NCI-H2171 (cell line): ENCODE data around the gene STK40.

Source experiments
- DNase-seq: peaks from one replicate; lab custom pipeline; 2025; lab: John Stamatoyannopoulos, UW

STK40 gene, protein sequence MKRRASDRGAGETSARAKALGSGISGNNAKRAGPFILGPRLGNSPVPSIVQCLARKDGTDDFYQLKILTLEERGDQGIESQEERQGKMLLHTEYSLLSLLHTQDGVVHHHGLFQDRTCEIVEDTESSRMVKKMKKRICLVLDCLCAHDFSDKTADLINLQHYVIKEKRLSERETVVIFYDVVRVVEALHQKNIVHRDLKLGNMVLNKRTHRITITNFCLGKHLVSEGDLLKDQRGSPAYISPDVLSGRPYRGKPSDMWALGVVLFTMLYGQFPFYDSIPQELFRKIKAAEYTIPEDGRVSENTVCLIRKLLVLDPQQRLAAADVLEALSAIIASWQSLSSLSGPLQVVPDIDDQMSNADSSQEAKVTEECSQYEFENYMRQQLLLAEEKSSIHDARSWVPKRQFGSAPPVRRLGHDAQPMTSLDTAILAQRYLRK

DNA sequence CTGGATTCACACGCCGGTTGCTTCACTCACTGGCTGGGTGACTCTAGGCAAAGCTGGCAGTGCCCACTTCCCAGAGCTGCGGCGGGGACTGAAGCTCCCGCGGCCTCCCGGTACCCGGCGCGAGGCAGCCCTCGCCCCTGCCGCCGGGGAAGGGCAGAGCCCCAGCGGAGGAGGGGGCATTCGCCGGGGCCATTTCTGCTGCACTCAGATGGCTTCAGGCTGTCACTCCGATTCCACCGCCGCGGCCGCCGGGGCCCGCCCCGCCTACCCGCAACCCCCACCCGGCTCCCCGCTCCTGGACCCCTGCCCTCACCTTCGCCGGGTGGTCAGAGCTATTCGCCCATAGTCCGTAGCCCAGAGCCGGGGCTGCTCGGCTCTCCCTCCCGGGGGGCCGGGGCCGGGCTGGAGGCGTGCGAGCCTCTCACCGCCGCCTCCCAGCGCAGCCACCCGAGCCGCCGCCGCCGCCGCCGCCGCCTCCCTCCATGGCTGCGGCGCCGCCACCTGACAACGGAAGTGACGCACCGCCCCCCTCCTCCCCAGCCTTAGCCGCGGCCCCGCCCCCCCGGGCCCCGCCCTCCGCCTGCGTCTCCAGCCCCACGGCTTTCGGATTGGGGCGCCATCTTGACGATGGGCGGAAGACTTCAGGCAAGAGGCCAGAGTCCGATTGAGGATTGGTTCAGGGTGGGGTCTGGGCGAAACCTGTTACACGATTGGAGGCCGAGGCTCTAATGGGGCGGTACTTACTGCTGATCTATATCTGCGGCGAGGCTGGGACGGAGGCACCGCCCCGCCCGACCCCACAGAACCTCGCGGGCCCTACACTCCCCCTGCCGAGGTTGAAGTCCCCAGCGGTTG, at the start of gene STK40:
STK40 (minus strand) TSS at position 515 of the 855 bp plus-strand sequence. CDS start 24,592 bp downstream, outside the sequence.
- peak; percentile 98 for DNase-seq

GRCh38 chr1:36433102-36433501, 47.4 kb upstream of the STK40 start:
- no peak for DNase-seq

DNA sequence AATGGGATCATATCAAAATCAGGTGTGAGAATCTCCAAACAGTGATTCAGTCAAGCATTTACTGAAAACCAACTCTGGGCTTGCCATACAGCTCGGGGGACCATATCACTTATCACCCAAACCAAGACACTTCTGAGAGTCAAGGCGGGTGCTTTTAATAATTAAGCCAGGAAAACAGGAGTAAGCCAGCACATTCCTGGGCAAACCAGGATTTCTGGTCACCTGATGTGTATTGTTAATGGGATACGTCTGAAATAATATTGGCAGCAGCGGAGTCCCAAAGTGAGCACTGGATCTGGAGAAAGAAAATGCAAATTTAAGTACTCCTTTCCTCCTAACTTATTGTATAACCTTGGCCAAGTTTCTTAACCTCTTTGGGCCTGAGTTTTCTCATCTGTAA, 46.9 kb upstream of the STK40 start:
- DNase-seq, result no peak

DNA sequence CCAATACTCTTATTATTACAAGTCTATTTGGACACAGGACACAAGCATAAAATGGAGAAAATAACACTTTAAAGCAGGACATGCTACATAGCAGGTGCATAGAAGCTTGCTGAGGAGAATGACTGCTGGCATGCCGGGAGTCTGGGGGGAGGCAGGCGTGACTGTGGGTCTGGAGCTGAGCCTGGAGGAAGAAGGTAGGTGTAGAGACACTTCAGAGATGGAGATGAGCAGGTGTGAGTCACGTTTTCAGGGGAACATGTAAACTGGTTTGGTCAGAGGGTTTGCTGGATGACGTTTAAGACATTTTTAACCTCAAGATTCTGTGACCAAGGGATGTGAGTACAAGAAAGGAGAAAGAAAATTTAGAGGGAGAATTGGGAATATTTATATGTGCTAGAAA, 40.1 kb upstream of the STK40 start:
- no peak for DNase-seq

GRCh38 chr1:36421649-36422048, 35.9 kb upstream of the STK40 start:
- DNase-seq, result no peak

GRCh38 chr1:36420836-36421317, 35.2 kb upstream of the STK40 start:
- peak; percentile 72 for DNase-seq

- no peak for DNase-seq
Measured at GRCh38 chr1:36420409-36420808, 34.7 kb upstream of the STK40 start.

DNA sequence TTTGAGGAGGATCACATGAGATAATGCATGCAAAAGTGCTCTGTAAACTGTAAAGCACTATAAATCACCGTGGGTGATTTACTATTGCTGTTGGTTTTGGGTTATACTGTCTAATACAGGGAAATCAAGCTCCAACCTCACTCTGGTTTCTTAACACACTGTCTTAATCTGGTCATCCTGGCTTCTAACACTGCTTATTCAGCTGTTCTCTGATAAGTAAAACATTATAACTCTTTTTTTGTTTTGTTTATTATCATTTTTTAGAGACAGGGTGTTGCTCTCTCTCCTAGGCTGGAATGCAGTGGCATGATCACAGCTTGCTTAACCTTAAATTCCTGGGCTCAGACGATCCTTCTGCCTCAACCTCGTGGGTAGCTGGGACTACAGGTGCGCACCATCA, 33.8 kb upstream of the STK40 start:
- no peak for DNase-seq

DNA sequence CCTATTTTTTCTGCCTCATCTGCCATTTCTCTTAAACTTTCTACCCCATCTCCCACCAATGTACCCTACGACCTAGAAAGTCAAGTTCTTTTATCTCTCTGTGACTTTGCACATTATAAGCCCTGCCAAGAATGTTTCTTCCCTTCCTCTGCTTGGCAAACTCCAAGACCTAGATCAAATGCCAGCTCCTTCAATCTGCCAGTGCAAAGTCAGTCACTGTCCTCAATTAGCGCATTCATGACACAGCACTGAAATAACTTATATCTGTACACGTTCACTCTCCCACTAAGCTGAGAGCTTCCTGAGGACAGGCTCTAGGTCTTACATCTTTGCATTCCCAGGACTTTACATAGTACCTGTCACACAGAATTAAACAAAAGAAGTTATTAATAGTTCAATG, 33.4 kb upstream of the STK40 start:
- DNase-seq, result no peak

- DNase-seq, result no peak
Measured at GRCh38 chr1:36417931-36418330, 32.2 kb upstream of the STK40 start.

DNA sequence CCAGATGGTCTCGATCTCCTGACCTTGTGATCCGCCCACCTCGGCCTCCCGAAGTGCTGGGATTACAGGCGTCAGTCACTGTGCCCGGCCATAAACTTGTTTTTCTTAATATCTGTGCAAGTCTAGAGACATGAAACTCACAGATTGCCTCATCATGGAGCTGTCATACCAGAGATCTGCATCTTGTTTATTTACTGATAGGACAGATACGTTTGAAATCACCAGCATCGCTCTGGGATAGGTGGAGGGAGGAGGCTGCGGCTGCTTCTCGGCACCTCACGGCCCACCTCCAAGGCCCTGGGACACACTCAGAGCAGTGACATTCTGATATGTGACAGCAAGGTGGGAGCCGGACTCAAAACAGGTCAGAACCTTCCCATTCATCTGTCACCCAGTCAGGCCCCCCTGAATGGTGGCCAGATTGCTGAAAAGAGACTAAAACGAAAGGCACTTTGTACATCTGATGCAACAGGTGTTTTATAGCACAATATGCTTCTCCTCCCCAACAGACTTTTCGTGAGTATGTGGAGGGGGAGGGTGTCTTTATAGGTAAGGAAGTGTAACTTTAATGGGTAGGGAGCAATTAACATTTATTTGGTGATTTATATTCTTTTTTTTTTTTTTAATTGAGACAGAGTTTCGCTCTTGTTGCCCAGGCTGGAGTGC, 30.1 kb upstream of the STK40 start:
- no peak for DNase-seq

- no peak for DNase-seq
Measured at GRCh38 chr1:36414384-36414783, 28.7 kb upstream of the STK40 start.

- peak; percentile 3 for DNase-seq
Measured at GRCh38 chr1:36411674-36412648, 26.2 kb upstream of the STK40 start.

DNA sequence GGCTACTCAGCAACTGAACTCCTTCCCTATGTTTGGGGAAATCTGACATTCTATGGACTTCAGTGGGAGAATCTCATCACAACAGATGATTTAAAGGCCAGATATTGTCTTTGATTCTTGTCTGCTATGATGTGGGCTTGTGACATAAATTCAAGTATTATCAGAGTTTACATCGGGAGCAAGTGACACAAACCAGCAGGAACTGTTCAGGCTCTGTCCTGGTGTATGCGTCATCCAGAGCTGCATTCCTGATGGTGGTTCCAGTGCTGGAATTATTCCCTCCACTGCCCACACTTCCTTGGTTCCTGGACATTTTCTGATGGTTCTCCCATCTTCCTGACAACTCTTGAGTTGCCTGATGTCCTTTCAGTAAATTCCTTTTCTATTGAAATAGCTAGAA, 22.8 kb upstream of the STK40 start:
- no peak for DNase-seq

- no peak for DNase-seq
Measured at GRCh38 chr1:36406440-36406839, 20.7 kb upstream of the STK40 start.

DNA sequence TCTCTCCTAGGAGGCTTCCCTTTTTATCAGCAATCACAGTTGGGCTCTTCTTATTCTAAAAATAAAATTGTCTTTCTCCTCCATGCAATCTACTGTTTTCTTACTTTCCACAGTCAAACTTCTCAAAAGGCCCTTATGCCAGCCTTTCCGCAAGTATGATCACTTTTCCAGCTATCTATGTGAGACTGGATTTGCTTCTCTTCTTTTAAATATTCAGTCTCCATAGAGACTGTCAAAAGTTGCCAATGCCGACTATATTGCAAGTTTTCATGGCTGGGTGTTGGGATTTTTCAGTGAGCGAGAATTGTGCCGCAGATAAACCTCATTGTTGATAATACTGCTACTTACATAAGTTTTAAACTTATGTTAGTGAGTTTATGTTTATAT, 16.8 kb upstream of the STK40 start:
- DNase-seq, result no peak

DNA sequence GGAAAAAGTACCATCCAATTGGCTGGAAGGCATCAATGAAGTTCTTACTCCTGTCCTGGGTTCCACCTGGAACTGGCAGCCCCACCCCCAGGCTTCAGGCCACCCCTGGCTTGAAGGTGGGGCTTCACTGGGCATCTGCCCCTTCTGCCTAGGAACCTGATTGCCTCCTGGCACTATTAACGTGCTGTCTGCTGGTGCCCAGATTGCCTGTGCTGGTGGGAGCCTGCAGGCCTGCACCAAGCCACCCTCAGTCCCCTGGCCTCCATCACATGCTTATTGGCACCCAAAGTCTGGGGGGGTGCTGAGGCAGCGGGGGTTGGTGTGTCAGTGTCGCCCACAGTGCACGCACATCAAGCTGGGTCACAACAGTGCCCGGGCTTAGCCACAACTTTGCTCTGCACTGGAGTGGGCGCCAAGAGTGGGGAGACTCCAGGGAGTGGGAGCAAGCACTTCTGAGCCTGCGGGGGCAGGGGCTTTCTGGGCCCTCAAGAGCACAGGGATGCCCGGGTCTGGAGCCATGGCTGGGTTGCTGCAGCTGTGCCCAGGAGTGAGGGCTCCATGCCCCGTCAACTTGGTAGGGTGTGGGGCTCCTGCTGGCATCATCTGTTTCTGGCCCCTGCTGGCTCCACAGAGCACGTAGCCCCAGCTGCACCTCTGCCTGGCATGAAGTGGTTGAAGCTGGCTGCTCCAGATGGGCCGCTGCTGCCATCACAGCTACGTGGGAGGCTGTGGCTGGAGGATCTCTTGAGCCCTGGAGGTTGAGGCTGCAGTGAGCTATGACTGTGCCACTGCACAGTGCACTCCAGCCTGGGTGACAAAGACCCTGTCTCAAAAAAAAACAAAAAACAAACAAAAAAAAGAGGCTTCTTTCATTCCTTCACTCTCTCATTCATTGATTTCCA, 16.1 kb upstream of the STK40 start:
- no peak for DNase-seq

GRCh38 chr1:36400825-36401601, 15.3 kb upstream of the STK40 start:
- no peak for DNase-seq

DNA sequence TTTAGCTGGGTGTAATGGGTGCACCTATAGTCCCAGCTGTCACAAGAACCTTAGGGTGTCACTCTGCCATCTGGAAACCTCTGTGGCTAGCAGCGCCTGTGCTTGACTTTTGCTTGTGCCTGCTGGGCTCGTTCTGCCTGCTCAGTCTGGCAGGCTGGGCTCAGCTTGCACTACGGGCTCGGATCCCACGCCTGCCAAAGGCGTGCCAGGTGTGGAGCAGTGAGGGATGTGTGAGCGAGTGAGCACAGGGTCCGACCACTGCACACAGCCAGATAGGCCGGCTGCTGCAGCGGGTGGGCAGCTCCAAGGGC, 14.7 kb upstream of the STK40 start:
- peak; percentile 33 for DNase-seq
